ENCODE results near the gene CLIC5.
"Not testable (repeated sequence)": the region's sequence is repeated elsewhere in the genome, so short reads cannot be mapped to it uniquely, and the experiment has no call there.

CLIC5 gene

GRCh38 chr6:45928721-45929305 is 86.8 kb downstream of the CLIC5 start:
- no peak overlapping the region for H3K27ac Mint-ChIP-seq
- no peak for DNase-seq
- H3K27me3 Mint-ChIP-seq, result peaks cover 0 to 3% of the 10 kb centered on the region in 2 donors
- no peaks in the 10 kb centered on the region for H3K9me3 Mint-ChIP-seq
- H3K36me3 Mint-ChIP-seq, result no peaks in the 10 kb centered on the region
- H3K4me3 Mint-ChIP-seq, result no peak overlapping the region
- ATAC-seq (replicated peaks), result no peak
- no peaks in the 10 kb centered on the region for H3K4me1 Mint-ChIP-seq

GRCh38 chr6:45927421-45928320 is 88.0 kb downstream of the CLIC5 start:
- Mint-ChIP-seq H3K27ac (no peak overlapping the region), H3K4me1 (peaks cover 1 to 3% of the 10 kb centered on the region in 2 donors), H3K27me3 (no peaks in the 10 kb centered on the region), H3K36me3 (no peaks in the 10 kb centered on the region), H3K9me3 (no peaks in the 10 kb centered on the region), H3K4me3 (no peak overlapping the region)
- DNase-seq (no peak), ATAC-seq (replicated peaks) (no peak)

GRCh38 chr6:45926423-45926822 is 89.2 kb downstream of the CLIC5 start:
- peaks cover 7 to 12% of the 10 kb centered on the region in 2 donors for H3K4me1 Mint-ChIP-seq
- ATAC-seq (replicated peaks); H3K27me3 Mint-ChIP-seq; H3K36me3 Mint-ChIP-seq; H3K27ac Mint-ChIP-seq; H3K9me3 Mint-ChIP-seq; H3K4me3 Mint-ChIP-seq; DNase-seq: not testable (repeated sequence)

GRCh38 chr6:45924763-45925342 is 90.8 kb downstream of the CLIC5 start:
- Mint-ChIP-seq H3K27ac (no peak overlapping the region), H3K4me1 (peaks cover 16 to 24% of the 10 kb centered on the region in 2 donors), H3K36me3 (no peaks in the 10 kb centered on the region), H3K27me3 (no peaks in the 10 kb centered on the region), H3K4me3 (no peak overlapping the region), H3K9me3 (no peaks in the 10 kb centered on the region)
- DNase-seq, result no peak
- ATAC-seq (replicated peaks), result no peak

- Mint-ChIP-seq H3K4me3 (no peak overlapping the region), H3K27ac (no peak overlapping the region), H3K36me3 (no peaks in the 10 kb centered on the region), H3K4me1 (peaks cover 16 to 24% of the 10 kb centered on the region in 2 donors), H3K27me3 (no peaks in the 10 kb centered on the region), H3K9me3 (no peaks in the 10 kb centered on the region)
- DNase-seq (peak; percentile 39), ATAC-seq (replicated peaks) (peak; percentile 71 to 73)
Observed at GRCh38 chr6:45923831-45924391, 91.7 kb downstream of the CLIC5 start.

GRCh38 chr6:45922728-45923351 is 92.8 kb downstream of the CLIC5 start:
- Mint-ChIP-seq H3K4me3 (no peak overlapping the region), H3K4me1 (peaks cover 16 to 24% of the 10 kb centered on the region in 2 donors), H3K9me3 (no peaks in the 10 kb centered on the region), H3K27me3 (no peaks in the 10 kb centered on the region), H3K27ac (no peak overlapping the region), H3K36me3 (no peaks in the 10 kb centered on the region)
- peak; percentile 28 for DNase-seq
- ATAC-seq (replicated peaks), result peak; percentile 28 to 39

GRCh38 chr6:45921691-45922281 is 93.9 kb downstream of the CLIC5 start:
- Mint-ChIP-seq H3K4me1 (peaks cover 16 to 24% of the 10 kb centered on the region in 2 donors), H3K36me3 (no peaks in the 10 kb centered on the region), H3K27ac (no peak overlapping the region), H3K27me3 (no peaks in the 10 kb centered on the region), H3K9me3 (no peaks in the 10 kb centered on the region), H3K4me3 (no peak overlapping the region)
- DNase-seq, result no peak
- no peak for ATAC-seq (replicated peaks)

- H3K27ac Mint-ChIP-seq, result peak overlapping the region; percentile 2
- no peaks in the 10 kb centered on the region for H3K9me3 Mint-ChIP-seq
- H3K4me3 Mint-ChIP-seq, result no peak overlapping the region
- H3K36me3 Mint-ChIP-seq, result no peaks in the 10 kb centered on the region
- peak; percentile 72 to 75 for ATAC-seq (replicated peaks)
- peaks cover 16 to 24% of the 10 kb centered on the region in 2 donors for H3K4me1 Mint-ChIP-seq
- no peaks in the 10 kb centered on the region for H3K27me3 Mint-ChIP-seq
- DNase-seq, result peak; percentile 20
Observed at GRCh38 chr6:45920819-45921511, 94.7 kb downstream of the CLIC5 start.

- H3K4me1 Mint-ChIP-seq, result peaks cover 16 to 19% of the 10 kb centered on the region in 2 donors
- ATAC-seq (replicated peaks), result no peak
- no peak overlapping the region for H3K4me3 Mint-ChIP-seq
- no peak for DNase-seq
- no peak overlapping the region for H3K27ac Mint-ChIP-seq
- no peaks in the 10 kb centered on the region for H3K36me3 Mint-ChIP-seq
- H3K9me3 Mint-ChIP-seq, result no peaks in the 10 kb centered on the region
- H3K27me3 Mint-ChIP-seq, result peaks cover 0 to 2% of the 10 kb centered on the region in 2 donors
Observed at GRCh38 chr6:45917439-45917838, 98.2 kb downstream of the CLIC5 start.

- Mint-ChIP-seq H3K9me3 (no peaks in the 10 kb centered on the region), H3K4me3 (no peak overlapping the region), H3K27me3 (peaks cover 0 to 9% of the 10 kb centered on the region in 2 donors), H3K36me3 (no peaks in the 10 kb centered on the region), H3K27ac (no peak overlapping the region), H3K4me1 (peaks cover 15% of the 10 kb centered on the region in 2 donors)
- DNase-seq, result no peak
- ATAC-seq (replicated peaks), result no peak
Observed at GRCh38 chr6:45916692-45917091, 99.0 kb downstream of the CLIC5 start.

- no peak for DNase-seq
- Mint-ChIP-seq H3K27me3 (peaks cover 0 to 11% of the 10 kb centered on the region in 2 donors), H3K9me3 (no peaks in the 10 kb centered on the region), H3K4me1 (peaks cover 7 to 8% of the 10 kb centered on the region in 2 donors), H3K36me3 (no peaks in the 10 kb centered on the region), H3K4me3 (no peak overlapping the region), H3K27ac (no peak overlapping the region)
- no peak for ATAC-seq (replicated peaks)
Observed at GRCh38 chr6:45915780-45916468, 99.7 kb downstream of the CLIC5 start.

- Mint-ChIP-seq H3K27me3 (peaks cover 0 to 23% of the 10 kb centered on the region in 2 donors), H3K27ac (no peak overlapping the region), H3K9me3 (no peaks in the 10 kb centered on the region), H3K36me3 (no peaks in the 10 kb centered on the region), H3K4me3 (no peak overlapping the region), H3K4me1 (peaks cover 0 to 3% of the 10 kb centered on the region in 2 donors)
- ATAC-seq (replicated peaks) (no peak), DNase-seq (no peak)
Observed at GRCh38 chr6:45911691-45912090, 104.0 kb downstream of the CLIC5 start.

- no peaks in the 10 kb centered on the region for H3K4me1 Mint-ChIP-seq
- DNase-seq, result no peak
- no peaks in the 10 kb centered on the region for H3K36me3 Mint-ChIP-seq
- no peak for ATAC-seq (replicated peaks)
- no peaks in the 10 kb centered on the region for H3K9me3 Mint-ChIP-seq
- H3K27ac Mint-ChIP-seq, result no peak overlapping the region
- H3K4me3 Mint-ChIP-seq, result no peak overlapping the region
- H3K27me3 Mint-ChIP-seq, result peaks cover 0 to 16% of the 10 kb centered on the region in 2 donors
Observed at GRCh38 chr6:45903959-45904358, 111.7 kb downstream of the CLIC5 start.
